NCI-H526 (cell line): ENCODE results near the gene SELP.
A peak's percentile ranks its signal among the peaks of the same experiment; 100 is the strongest.

ENCODE experiments used
- DNase-seq, 2 experiments: peaks; one replicate each; lab custom pipeline; 2025; lab: John Stamatoyannopoulos, UW

The SELP gene

GRCh38 chr1:169576241-169576934 is 53.5 kb downstream of the SELP start:
- no peak for DNase-seq

- no peak for DNase-seq
These were observed 55.6 kb downstream of the SELP start for GRCh38 chr1:169574336-169574735.

DNA sequence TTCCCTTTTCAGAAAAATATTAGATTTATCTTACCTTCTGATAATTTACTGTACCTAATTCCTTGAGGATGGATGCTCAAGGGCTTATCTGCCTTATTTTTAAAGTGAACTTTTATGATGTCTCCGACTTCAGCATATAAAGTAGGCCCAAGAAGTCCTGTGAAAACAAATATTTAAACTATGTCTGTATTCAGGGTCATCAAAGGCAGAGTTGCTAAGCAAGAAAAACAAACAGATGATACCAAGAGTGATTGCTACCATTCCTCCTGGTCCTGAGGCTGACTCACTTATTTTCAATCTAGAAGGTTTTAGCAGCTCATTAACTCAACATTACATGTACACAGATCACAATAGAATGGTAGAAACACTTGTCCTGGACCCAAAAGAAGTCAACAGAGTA is 57.7 kb downstream of the SELP start:
- no peak for DNase-seq

DNA sequence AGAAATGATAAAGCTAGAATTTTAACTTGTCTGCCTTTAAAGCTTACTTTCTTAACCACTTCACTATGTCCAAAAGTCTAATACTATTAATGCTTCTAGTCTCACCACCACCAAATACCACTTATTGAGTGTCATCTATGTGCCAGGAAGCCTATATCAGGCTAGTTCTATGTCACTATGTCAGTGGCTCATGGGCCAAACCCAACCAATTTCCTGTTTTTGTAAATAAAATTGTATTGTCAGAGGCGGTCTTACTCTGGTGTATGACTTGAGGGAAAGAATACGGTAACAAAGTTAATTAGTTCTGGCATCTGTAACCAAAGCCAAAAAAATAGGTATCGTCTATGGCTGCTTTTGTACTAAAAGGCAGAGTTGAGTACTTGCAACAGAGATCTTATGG is 58.5 kb downstream of the SELP start:
- DNase-seq: no peak

DNA sequence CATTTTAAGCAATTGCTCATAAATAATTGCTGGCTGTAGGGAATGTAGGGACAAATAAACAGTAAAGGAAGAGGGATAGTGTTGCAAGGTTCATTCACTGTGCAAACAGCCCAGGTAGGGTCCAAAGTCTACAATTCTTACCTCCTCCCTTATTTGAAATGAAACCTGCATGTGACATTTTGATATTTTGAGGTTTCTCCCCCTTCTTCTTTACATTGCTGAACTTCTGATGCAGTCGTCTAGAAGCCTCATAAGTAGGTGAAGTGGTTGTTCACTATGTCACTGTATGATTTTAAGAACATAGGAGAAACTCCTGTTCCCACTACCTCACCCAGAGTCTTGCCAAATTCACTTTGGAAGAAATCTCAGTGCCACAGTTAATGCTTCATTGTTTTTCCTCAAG is 59.8 kb downstream of the SELP start:
- DNase-seq: peak in 1 of 2 experiments; percentile 94

GRCh38 chr1:169568497-169568896 is 61.4 kb downstream of the SELP start:
- no peak for DNase-seq

GRCh38 chr1:169565335-169566271 is 64.3 kb downstream of the SELP start:
- peak in 1 of 2 experiments; percentile 12 for DNase-seq

GRCh38 chr1:169563650-169564049 is 66.3 kb downstream of the SELP start:
- DNase-seq: no peak

DNA sequence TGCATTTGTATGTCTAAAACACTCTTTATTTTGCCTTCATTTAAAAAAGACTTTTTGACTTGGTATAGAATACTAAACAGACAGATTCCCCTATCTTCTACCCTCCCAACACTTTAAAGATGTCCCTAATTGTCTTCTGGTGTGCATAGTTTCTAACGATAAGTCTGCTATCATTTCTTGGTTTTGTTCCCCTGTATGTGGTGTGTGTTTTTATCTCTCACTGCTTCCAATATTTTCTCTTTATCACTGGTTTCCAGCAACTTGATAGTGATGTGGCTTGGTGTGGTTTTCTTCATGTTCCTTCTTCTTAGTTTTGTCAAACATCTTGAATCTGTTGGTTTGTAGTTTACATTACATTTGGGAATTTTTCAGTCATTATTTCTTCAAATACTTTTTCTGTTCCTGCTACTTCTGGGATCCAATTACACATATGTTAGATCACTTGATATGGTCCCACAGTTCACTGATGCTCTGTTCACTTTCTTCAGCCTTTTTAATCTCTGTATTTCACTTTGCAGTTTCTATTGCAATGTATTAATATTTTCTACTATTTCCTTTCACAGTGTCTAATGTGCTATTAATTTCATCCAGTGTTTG is 66.8 kb downstream of the SELP start:
- DNase-seq: no peak

DNA sequence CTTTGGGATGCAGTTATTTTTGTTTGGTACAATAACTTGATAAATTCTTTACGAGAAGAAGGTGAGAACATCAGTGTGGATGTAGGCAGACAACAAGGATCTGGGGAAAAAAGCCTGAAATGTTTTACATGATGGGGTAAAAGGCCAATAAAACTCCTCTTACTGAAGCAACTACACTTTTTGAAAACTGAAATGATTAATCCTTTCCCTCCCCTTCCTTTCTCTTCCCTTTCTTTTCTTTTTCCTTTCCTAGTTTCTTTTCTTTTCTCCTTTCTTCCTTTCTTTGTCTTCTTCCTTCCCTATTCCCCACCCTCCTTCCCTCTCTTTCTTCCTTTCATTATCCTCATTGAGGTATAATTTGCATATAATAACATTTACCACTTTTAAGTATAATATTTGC is 68.2 kb downstream of the SELP start:
- no peak for DNase-seq

DNA sequence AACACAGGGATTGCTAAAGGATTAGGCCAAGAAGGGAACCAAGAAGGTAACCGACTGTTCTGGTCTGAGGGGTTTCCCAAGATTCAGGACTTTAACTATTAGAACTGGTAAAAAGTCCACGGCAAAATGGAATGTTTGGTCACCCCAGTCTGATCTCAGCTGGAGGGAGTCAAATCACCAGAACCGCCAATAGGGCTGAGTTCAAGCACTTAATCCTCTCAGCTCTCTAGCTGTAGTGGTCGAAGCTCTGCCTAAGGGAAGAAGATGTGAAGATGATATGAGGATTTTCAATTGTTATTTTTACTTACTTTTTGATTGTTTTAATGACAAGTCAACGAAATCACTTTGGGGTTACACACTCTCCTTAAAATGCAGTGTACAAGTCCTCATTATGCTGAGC is 72.8 kb downstream of the SELP start:
- no peak for DNase-seq

GRCh38 chr1:169550294-169550693 is 79.6 kb downstream of the SELP start:
- DNase-seq: peak; percentile 71 to 85

DNA sequence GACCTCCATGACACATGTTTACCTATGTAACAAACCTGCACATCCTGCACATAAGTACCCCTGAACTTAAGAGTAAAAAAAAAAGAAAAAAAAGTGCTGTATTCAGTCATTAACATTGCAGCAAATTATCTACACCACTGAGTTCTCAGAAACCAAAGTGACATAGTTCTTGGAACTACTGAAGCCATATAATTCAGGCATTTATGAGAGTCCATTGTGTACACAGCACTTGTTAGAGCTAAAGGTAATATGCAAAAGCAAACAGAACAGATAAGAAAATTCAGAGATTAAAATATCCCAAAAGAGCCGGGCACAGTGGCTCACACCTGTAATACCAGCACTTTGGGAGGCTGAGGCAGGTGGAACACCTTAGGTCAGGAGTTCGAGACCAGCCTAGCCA is 81.6 kb downstream of the SELP start:
- DNase-seq: no peak

GRCh38 chr1:169546087-169546995 is 83.6 kb downstream of the SELP start:
- peak; percentile 81 to 95 for DNase-seq

DNA sequence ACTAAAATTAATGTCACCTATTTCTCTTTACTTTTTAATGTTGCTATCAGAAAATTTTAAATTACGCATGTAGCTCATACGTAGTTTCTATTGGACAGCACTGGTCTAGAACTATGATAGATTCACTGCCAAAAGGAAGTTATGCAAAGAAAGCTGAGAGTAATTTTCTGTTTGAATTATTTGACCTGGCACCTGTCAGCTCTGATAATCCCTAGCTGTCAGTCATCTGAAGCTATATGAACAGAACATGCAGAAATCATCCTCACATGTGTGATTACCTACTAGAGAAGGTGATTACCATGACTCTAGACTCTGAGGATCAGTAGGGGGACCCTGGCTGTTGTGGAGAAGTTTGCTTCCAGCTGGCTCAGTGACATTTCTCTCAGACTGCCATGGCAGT is 84.5 kb downstream of the SELP start:
- DNase-seq: no peak

DNA sequence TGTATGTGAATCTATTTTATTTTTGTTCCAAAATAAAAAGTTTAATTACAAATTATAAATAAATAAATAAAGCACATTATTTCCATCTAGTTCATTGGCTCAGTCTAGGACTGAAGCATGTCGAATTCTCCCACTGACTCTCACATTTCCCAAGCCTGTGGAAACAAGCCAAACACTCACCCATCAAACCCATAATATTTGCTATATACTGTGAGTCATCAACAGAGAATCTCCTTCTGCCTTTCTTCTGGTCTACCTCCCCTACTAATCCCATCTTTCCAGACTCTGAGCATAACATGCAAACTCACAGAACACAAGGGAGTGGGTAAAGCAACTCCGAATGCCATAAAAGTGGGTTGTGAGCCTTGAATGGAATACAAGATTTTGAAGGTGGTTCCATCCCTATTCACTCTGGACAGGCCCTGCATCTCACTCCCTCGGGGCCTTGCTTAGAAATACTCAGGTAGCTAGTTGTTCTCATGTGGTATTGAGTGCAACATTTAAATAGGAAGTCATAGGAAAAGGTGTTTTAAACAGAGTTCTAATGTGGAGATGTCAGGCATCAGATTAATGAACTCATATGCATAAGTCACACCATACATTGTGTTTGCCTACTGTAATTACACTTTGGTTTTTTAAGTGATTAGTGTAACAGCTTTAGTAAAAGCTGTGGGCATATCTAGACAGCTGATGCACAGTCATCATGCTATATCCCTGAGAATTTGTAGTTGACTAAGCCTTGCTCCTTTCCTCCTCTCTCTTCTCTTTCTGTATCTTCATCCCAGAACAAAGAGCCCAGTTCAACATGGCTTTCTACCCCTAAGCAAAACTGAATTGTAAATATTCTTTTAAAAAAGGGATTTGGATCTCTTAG is 90.7 kb downstream of the SELP start:
- no peak for DNase-seq
